G401 (cell line): ENCODE measurements around the gene MXRA8. TPM values are rescaled to one million over a fixed set of nuclear protein-coding genes. Genes with fewer than 3 reads are reported as not detected.

ENCODE experiments used
- DNase-seq: peaks from one replicate; pipeline ENCODE4 v3.0.0-alpha.2; 2015; ENCODE audit warnings: low spot score
- in situ Hi-C: cut with HindIII; loops from 2 replicates; pipeline ENCODE4 v1.10.0; 2016; ENCODE audit warnings: low sequenced_read_pairs, mixed read lengths
- total RNA-seq: library from RNA; depleted of rRNA; stranded (reverse); fragments of >200 nt; shearing (Covaris generic); gene quantifications from 2 replicates; pipeline ENCODE4 v1.2.3, GENCODE V29; 2014

Gene MXRA8
- total RNA-seq, 1 experiment from 2014 or later, result 23.0 TPM

- in situ Hi-C loops, result no loop called here
- DNase-seq, result no peak
Observed at GRCh38 chr1:1314678-1315335, 43.5 kb downstream of the MXRA8 start.

- in situ Hi-C loops, result no loop called here
- no peak for DNase-seq
Observed at GRCh38 chr1:1314237-1314586, 44.1 kb downstream of the MXRA8 start.

- in situ Hi-C loops, result no loop called here
- no peak for DNase-seq
Observed at GRCh38 chr1:1313500-1314236, 44.7 kb downstream of the MXRA8 start.

GRCh38 chr1:1312450-1313314 is 45.7 kb downstream of the MXRA8 start:
- DNase-seq, result no peak
- in situ Hi-C loops, result no loop called here

GRCh38 chr1:1311107-1312104 is 46.9 kb downstream of the MXRA8 start:
- no peak for DNase-seq

GRCh38 chr1:1310476-1311053 is 47.8 kb downstream of the MXRA8 start:
- DNase-seq, result no peak
- in situ Hi-C loops, result no loop called here

More at GRCh38 chr1:1311107-1312104, 46.9 kb downstream of the MXRA8 start:
- in situ Hi-C loops, result no loop called here

GRCh38 chr1:1310109-1310385 is 48.3 kb downstream of the MXRA8 start:
- in situ Hi-C loops, result no loop called here
- DNase-seq, result no peak

- in situ Hi-C loops, result no loop called here
- peak; percentile 48 for DNase-seq
Observed at GRCh38 chr1:1309251-1310108, 48.9 kb downstream of the MXRA8 start.

- in situ Hi-C loops, result no loop called here
- no peak for DNase-seq
Observed at GRCh38 chr1:1308756-1309250, 49.6 kb downstream of the MXRA8 start.

- in situ Hi-C loops, result no loop called here
- peak; percentile 84 for DNase-seq
Observed at GRCh38 chr1:1307923-1308755, 50.2 kb downstream of the MXRA8 start, which contains the start of the genes ACAP3 and PUSL1. ACAP3 (minus strand) TSS chr1:1307930; CDS start chr1:1307815, 115 bp downstream. PUSL1 (plus strand) TSS chr1:1308597; CDS start chr1:1308644, 47 bp downstream.

- DNase-seq, result no peak
- in situ Hi-C loops, result no loop called here
Observed at GRCh38 chr1:1307261-1307922, 51.0 kb downstream of the MXRA8 start.

- in situ Hi-C loops, result no loop called here
- DNase-seq, result peak; percentile 34
Observed at GRCh38 chr1:1306661-1307260, 51.6 kb downstream of the MXRA8 start.

- in situ Hi-C loops, result no loop called here
- peak; percentile 33 for DNase-seq
Observed at GRCh38 chr1:1306070-1306660, 52.2 kb downstream of the MXRA8 start.

- DNase-seq, result peak; percentile 43
Observed at GRCh38 chr1:1305300-1306069, 52.9 kb downstream of the MXRA8 start.

More at GRCh38 chr1:1305300-1306069, 52.9 kb downstream of the MXRA8 start:
- in situ Hi-C loops, result no loop called here
